GM20000 (cell line): Measurements from ENCODE around the gene OGFOD2.
A peak's percentile ranks its signal among the peaks of the same experiment; 100 is the strongest.

Experiments
- DNase-seq: peaks from one replicate; pipeline ENCODE4 v3.0.0; 2012; ENCODE audit warnings: low spot score
- TF ChIP-seq, protein P1 (sequence below): IDR thresholded peaks from 2 replicates; pipeline ENCODE4 v1.5.1; 2012; ENCODE audit warnings: mild to moderate bottlenecking, control low read depth; ENCODE audit errors: extremely low read depth, missing control alignments

The OGFOD2 gene

DNA sequence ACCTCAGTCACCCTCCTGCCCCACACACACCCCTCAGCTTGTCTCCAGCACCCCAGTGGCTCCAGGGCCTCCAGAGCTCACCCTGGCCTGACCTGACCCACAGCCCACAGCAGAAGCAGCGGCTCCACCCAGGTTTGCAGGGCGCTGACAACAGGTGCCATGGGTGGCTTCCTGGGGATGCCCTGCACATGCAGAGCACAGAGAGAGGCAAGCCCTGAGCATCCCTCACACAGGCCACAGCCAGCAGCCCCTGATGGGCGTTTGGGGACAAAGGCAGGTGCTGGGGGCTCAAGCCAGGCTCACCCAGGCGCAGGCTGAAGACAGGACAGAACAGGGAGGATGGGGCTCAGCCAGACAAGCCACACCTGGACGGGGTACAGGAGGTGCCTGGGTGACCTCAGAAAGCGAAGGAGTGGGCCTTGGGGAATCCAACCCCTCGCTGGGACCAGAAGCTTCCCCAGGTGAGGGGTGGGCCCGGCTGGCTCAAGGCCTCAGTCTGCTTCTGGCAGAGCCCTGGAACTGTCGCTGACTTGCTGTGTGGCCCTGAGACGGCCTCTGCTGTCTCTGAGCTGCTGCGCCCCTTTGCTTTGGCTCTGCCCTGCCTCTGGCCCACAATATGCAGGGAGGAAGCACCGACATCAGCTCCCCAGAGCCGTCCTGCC lies 16.0 kb downstream of the OGFOD2 start:
- TF ChIP-seq, protein P1, sequence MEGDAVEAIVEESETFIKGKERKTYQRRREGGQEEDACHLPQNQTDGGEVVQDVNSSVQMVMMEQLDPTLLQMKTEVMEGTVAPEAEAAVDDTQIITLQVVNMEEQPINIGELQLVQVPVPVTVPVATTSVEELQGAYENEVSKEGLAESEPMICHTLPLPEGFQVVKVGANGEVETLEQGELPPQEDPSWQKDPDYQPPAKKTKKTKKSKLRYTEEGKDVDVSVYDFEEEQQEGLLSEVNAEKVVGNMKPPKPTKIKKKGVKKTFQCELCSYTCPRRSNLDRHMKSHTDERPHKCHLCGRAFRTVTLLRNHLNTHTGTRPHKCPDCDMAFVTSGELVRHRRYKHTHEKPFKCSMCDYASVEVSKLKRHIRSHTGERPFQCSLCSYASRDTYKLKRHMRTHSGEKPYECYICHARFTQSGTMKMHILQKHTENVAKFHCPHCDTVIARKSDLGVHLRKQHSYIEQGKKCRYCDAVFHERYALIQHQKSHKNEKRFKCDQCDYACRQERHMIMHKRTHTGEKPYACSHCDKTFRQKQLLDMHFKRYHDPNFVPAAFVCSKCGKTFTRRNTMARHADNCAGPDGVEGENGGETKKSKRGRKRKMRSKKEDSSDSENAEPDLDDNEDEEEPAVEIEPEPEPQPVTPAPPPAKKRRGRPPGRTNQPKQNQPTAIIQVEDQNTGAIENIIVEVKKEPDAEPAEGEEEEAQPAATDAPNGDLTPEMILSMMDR, result no peak
- peak; percentile 37 for DNase-seq

DNA sequence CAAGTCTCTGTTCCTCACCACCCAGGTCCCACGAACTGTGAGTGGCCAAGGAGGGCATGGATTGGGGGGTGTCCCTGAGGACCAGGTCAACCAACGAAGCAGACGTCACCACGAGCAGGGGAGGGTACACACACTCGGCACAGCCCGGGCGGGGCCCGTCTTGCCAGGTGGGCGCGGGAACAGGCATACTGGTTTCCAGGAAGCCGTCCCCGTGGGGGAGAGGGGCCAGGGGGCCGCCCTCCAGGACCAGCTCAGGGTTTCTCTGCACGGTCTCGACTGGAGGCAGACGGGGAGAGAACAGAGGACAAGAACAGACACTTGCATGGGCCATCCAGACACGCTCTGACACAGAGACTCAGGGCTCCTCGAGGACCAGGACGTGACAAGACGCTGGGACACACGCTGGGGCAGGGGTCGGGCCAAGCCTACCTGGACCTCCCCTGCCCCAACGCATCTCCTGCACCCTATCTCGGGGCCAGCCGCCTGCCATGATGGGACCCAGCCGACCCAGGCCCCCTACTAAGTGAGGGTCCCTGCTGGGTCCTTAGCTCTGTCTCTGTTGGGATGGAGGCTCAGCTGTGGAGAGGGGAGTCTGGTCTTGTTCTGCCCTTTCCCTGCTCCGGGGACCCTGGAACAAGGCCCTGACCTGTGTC lies 16.7 kb downstream of the OGFOD2 start:
- peak; percentile 41 for DNase-seq
- TF ChIP-seq, protein P1, result no peak

DNA sequence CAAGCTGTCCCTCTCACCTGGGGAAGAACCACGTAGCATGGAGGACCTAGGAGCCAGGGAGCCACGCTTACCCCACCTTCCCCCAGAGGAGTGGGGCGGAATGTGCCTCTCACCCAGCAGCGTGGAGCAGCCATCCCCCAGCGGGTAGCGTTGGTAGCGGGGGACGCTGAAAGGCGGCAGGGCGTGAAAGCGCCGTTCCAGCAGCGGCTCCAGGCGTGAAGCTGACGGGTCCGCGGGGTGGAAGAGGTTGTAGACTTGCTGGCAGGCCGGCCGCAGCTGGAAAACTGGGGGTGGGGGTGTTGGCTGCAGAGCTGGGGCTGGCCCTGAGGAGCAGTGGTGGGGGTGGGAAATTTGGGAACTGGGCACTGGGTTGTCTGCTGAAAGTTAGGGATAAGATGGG lies 17.3 kb downstream of the OGFOD2 start:
- no peak for DNase-seq
- TF ChIP-seq, protein P1, result no peak

DNA sequence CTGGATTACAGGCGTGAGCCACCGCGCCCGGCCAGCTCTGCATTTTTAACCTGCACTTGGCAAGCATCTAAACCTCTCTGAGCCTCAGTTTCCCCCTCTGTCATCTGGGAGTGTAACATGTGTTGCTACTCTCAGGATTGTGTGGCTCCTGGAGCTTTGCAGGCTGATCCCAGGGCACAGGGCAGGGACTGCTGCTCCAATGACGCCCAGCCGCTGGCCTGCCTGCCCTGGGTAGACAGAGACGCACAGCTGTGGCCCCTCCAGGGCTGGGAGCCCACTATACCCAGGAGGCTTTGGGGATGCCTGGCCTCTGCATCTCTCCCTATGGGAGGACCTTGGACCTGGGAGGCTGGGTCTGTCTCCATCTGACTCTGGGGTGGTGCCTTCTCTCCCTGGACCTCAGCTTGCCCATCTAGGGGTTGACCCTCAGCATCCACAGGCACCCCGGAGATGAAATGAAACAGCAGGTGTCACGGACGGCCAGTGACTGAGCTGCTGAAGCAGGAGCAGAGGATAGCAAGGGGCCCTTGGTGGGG lies 19.2 kb downstream of the OGFOD2 start:
- TF ChIP-seq, protein P1, result no peak
- DNase-seq, result no peak

DNA sequence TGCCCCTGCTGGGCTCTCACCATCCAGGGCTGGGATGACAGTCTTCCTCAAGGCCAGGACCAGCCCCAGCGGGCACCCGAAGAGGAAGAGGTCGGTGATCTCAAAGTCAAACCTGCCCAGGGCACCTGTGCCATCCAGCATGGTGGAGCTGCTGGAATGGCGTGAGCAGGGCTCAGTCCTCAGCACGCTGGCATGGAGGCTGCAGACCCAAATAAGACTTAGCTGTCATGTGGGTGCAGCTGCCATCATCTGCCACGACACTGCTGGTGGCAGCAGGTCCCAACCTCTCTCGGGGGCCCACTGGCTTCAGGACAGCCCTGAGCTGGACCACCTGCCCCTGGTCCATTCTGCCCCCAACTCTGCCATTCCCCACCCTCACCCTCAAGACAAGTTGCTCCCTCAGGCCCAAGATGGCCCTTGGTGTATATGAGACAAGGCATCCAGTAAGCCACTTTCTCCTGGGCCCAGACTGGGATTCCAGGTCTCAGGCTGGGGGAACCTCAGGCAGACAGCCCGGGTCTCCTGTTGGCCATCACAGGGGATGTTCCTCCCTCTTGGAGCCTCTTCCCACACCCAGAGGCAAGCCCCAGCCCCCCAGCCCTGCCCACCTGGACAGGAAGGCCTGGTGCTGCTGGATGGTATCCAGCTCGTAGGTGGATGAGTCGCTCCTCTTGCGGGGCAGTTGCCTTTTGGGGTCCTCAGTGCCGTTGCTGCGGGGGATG lies 19.9 kb downstream of the OGFOD2 start:
- DNase-seq, result no peak
- TF ChIP-seq, protein P1, result no peak

DNA sequence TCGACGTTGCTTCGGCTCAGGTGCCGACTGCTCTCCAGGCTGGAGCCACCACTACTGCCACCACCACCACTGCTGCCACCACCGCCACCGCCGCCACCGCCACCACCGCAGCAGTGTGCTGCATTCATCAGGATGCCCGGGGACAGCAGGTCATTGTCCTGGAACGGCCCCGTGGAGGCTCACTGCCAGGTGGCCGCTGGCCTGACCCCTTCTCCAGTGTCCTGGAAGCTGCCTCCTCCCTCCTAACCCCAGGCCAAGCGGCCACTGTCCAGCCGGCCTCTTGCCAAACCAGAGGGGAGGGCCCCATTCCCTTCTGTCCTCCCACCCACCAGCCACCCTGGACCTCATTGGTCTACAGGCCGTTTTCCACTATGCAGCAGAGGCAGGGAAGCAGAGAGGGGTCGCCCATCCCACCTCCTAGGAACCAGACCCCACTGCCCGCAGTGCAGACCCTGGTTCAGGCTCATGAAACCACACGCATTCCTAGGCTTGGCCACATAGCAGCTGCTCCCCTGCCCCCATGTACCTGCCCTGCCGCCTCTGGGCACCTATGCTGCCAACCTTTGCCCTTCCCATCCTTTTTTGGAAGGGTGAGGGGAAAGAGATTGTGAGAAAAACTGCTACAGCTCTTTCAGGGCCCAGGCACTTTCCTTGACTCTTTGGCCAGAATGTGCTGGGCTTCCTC lies 20.6 kb downstream of the OGFOD2 start:
- TF ChIP-seq, protein P1, result no peak
- DNase-seq, result no peak
